Left cardiac atrium (tissue), 4 donors: ENCODE measurements around the gene PCBP3. TPM values are rescaled to one million over a fixed set of nuclear protein-coding genes. Genes with fewer than 3 reads are reported as not detected.
A peak's percentile ranks its signal among the peaks of the same experiment; 100 is the strongest.
"Not testable (repeated sequence)": the region's sequence is repeated elsewhere in the genome, so short reads cannot be mapped to it uniquely, and the experiment has no call there.

Experiments
- ATAC-seq, 2 donors: fragments of 200-7000 bp; cut with Tn5 transposase; one replicate each; pipeline ENCODE4 v1.9.1; 2020; ENCODE audit warnings: mild to moderate bottlenecking in 2 of 2, moderate library complexity in 2 of 2
- DNase-seq: peaks from one replicate; pipeline ENCODE4 v3.0.0-alpha.2; 2020
- intact Hi-C, 2 donors: fragments of 100-400 bp; cut with DNase I; formaldehyde crosslinking; loops; one replicate each; pipeline versions ENCODE4 v1.14.1 to v1.15.1; 2022 to 2023
- total RNA-seq, 2 donors: library from RNA; stranded (reverse); fragmentation: NEBNext Ultra II Directional; extraction: Animal tissue kit (Norgen Biotek cat#: 25700); gene quantifications; one replicate each; pipeline ENCODE4 v1.2.1, GENCODE V29; 2021
- donor health status: DM: no; HTN: yes; CAD: no.
- donor health status: DM: no; HTN: yes; CAD: no; lungs with severe emphysema.
- donor health status: DM: yes; HTN: yes; CAD: no.
- donor health status: Dilated cardiomyopathy.

Gene PCBP3
- total RNA-seq, 2 donors from 2014 or later, result 5.8 to 5.9 TPM

DNA sequence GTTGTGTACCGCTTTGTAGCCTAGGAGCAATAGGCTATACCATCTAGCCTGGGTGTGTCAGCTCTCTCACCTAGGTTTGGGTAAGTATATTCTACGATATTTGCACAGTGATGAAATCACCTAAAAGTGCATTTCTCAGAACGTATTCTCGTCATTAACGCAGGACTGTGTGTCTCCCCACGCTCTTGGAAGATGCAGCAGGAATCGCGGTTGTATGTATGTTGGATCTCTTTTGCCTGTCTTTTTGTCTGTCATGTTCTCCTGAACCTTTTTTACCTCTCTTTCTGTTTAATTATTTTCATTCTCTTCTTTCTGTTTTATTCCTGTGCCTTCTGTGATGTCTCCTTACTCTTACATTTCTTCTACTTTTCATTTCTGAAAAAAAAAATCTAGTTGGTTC, 197.5 kb downstream of the PCBP3 start:
- intact Hi-C loops, result no loop called here
- ATAC-seq (no peak), DNase-seq (no peak)

GRCh38 chr21:45843426-45843825, 199.9 kb downstream of the PCBP3 start:
- no peak for DNase-seq
- intact Hi-C loops, result no loop called here
- no peak for ATAC-seq

DNA sequence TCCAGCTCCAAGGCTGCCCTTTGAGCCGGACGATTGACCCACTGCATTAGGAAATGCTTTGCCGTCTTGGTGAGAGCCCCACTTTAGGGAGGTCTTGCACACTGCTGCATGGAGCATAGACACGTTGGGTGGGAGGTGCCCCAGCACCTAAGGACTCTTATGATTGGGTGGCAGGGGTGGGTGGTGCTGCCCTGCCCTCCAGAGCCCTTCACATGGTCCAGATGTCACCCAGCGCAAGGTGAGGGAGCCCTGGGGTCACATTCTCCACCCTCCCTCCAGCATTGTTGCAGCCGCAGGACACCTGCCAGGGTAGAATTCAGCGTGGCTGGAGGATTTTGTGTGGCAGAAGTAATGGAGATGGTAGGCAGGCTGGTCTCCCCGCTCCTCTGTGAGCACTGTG, 200.7 kb downstream of the PCBP3 start:
- intact Hi-C loops, result no loop called here
- DNase-seq (no peak), ATAC-seq (no peak)

GRCh38 chr21:45845063-45845769, 201.7 kb downstream of the PCBP3 start:
- intact Hi-C loops, result no loop called here
- DNase-seq, result no peak
- ATAC-seq, result no peak

GRCh38 chr21:45845770-45846090, 202.2 kb downstream of the PCBP3 start:
- DNase-seq, result no peak

DNA sequence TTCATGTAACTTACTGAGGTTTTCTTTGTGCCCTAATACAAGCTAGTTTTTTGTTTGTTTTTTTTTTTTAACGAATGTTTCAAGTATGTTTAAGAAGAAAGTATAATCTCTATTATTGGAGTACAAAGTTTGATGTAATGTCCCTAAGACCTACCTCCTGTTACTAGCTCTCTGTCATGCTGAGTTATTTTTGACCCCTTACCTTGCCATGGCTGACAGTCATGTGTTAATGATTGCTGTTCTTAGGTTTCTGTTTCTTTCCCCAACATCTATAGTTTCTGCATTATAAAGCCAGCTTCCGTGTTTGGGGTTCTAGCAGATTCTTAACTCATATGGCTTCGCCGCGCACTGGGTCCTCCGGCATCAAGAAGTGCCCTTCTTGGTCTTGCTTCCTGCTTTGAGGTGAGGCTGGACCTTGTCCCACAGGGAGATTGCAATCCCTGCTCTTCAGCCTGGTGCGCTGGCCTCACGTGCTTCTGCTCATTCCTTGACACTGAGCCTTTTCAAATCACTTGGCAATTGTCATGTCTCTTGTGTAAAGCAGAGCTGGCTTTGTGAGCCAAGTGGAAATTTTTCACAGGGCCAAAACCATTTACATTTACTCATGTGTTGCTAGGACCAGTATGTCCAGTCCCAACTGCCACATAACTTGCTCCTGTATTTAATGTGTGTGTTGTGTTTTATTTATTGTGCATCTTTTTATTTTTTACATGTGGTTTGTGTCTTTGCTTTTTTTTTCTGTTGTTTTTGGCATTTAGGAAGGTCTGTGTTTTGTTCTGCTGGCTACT, 203.0 kb downstream of the PCBP3 start:
- DNase-seq, result peak; percentile 47

More at GRCh38 chr21:45845770-45846090, 202.2 kb downstream of the PCBP3 start:
- intact Hi-C loops, result no loop called here
- no peak for ATAC-seq

DNA sequence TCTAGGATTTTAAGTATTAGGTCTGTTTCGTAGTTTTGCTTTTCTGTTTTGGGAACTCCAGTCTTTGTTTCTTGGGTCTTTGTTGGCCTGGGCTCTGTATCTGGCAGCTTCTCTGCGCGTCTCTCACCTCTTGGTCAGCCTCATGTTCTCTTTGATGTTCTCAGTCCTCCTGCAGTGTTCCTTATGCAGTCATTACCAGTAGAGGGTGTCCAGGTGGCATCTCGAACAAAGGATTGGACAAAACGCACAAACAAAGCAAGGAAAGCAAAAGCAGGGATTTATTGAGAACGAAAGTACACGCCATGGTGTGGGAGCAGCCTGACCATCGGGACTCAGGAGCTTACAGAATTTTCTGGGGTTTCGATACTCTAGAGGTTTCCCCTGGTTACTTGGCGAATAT, 204.3 kb downstream of the PCBP3 start:
- ATAC-seq, result no peak
- DNase-seq, result no peak
- intact Hi-C loops, result no loop called here

More for the DNA sequence above, 203.0 kb downstream of the PCBP3 start:
- intact Hi-C loops, result no loop called here
- ATAC-seq, result peak; percentile 81 to 82

GRCh38 chr21:45848331-45848730, 204.8 kb downstream of the PCBP3 start:
- intact Hi-C loops, result no loop called here
- ATAC-seq, result no peak
- DNase-seq, result no peak

DNA sequence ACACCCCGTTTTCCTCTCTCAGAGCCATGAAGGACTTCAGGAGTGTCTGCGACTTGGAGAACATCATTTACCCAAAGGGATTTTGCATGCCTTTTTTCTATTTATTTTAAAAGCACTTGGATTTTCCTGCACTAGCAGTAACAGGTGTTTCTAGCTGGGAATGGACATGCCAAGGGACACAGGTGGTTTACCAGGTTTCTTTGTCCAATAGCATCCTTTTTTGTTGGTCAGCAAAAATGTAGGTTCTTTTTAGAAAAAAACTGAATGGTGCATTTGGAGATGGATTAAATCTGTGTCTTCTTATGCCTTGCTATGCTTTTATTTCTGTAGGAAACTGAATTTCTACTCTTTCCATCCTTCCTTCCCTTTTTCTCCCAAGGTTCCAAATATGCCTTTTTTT, 205.3 kb downstream of the PCBP3 start:
- intact Hi-C loops, result no loop called here
- DNase-seq, result no peak
- ATAC-seq, result no peak

DNA sequence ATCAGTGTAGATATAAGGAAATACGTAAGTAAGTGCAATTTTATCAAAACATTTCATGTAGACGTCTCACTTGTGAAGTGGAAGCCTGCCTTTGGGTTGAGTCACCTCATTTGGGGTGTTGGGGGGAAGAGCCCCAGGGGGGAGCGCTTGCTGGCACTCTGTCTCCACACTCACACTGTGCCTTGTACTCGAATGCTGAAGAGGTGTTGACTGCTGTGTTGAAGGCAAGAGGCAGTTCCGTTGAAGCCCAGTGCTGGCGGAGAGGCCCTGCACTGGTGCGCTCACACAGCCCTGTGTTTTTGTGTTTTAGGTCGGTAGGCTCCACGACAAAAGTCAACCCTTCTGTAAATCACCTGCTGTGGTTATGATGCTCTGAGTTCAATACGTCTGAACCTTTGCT, 206.1 kb downstream of the PCBP3 start:
- no peak for DNase-seq
- intact Hi-C loops, result no loop called here
- no peak for ATAC-seq

GRCh38 chr21:45850181-45850580, 206.7 kb downstream of the PCBP3 start:
- DNase-seq, result peak; percentile 14
- intact Hi-C loops, result no loop called here
- no peak for ATAC-seq

GRCh38 chr21:45852386-45852785, 208.9 kb downstream of the PCBP3 start:
- DNase-seq, intact Hi-C loops, ATAC-seq: not testable (repeated sequence)

DNA sequence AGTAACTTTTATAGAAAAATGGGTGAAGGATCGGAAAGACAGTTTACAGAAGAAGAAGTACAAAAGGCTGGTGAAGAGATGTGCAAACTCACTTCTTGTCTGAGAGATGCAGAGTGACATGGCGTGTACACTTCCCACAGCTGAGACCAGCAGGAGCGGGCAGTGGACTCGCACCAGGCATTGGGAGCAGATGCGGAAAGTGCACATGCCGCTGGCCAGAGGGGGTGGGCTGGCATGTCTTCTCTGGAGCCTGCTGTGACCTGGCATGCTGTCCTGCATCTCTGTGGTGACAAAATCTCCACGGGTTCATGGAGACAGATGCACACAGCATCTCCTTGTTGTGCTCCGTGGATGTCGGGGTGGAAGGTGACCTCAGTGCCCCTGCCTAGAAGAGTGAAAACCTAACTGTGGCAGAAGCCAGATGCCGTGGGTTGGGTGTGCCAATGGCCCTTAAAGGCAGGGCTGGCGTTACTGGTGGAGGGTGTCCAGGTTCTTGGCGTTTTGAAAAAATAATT, 209.4 kb downstream of the PCBP3 start:
- intact Hi-C loops, result no loop called here
- DNase-seq, result peak; percentile 16
- ATAC-seq, result no peak

- DNase-seq, result no peak
- ATAC-seq, result no peak
- intact Hi-C loops, result no loop called here
These were observed 210.3 kb downstream of the PCBP3 start for GRCh38 chr21:45853703-45854342.

DNA sequence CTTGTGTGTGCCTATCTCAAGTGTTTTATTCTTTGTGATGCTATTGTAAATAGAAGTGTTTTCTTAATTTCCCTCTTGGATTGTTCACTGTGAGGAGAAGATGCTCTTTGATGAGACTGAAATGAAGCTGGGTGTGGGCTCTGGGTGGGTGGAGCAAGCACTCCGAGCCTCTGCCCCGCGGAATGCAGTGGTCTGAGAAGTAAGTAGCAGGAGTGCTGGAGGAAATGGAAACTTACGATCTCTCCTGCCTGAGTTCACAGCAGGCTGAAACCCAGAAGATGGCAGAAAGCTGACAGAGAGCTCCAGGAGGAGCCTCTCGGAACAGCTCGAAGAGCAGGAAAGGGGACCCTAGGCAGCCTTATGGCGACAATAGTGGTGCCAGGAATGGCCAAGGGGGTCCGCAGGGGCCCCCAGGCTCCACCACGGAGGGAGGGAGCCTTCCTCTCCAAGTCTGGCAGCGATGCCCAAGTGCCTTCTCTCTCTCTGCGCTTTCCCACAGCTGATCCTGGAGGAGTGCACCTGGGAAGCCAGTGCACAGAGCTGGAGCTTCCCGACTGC, 211.2 kb downstream of the PCBP3 start:
- no peak for DNase-seq
- ATAC-seq, result no peak
- intact Hi-C loops, result no loop called here

- intact Hi-C loops, result no loop called here
- DNase-seq (peak; percentile 7), ATAC-seq (no peak)
These were observed 211.8 kb downstream of the PCBP3 start for GRCh38 chr21:45855248-45855811.

DNA sequence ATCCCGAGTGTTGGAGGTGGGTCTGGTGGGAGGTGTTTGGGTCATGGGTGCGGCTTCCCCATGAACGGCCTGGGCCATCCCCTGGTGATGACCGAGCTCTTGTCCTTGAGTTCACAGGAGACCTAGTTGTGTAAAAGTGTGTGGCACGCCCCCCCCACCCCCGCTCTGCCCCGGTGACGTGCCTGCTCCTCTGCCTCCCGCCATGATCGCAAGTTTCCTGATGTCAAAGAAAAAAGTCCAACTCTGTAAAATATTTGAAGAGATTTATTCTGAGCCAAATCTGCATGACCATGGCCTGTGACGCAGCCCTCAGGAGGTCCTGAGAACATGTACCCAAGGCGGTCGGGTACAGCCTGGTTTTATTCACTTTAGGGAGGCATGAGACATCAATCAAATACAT, 212.9 kb downstream of the PCBP3 start:
- intact Hi-C loops, result no loop called here
- ATAC-seq (no peak), DNase-seq (no peak)

- DNase-seq (no peak), ATAC-seq (no peak)
- intact Hi-C loops, result no loop called here
These were observed 213.4 kb downstream of the PCBP3 start for GRCh38 chr21:45856906-45857305.

- ATAC-seq, result no peak
- intact Hi-C loops, result no loop called here
- no peak for DNase-seq
These were observed 214.2 kb downstream of the PCBP3 start for GRCh38 chr21:45857761-45858160.

GRCh38 chr21:45858180-45858579, 214.7 kb downstream of the PCBP3 start:
- DNase-seq, result no peak
- intact Hi-C loops, result no loop called here
- no peak for ATAC-seq
